Neuron (in vitro differentiated cells): ENCODE data around the gene TFAP2A.

Experiments used
- H2AFZ ChIP-seq: one replicate; pipeline ENCODE4 v1.6.1; 2013; ENCODE audit warnings: low read depth, mild to moderate bottlenecking, inconsistent platforms, low read length, moderate library complexity
- H3K27me3 ChIP-seq: one replicate; pipeline ENCODE4 v1.6.1; 2013; ENCODE audit warnings: low read length; ENCODE audit not compliant: insufficient read depth
- H3K36me3 ChIP-seq: one replicate; pipeline ENCODE4 v1.6.1; 2013; ENCODE audit warnings: low read length; ENCODE audit not compliant: insufficient read depth
- H3K4me1 ChIP-seq: one replicate; pipeline ENCODE4 v1.6.1; 2013; ENCODE audit warnings: low read length; ENCODE audit not compliant: insufficient read depth
- H3K4me3 ChIP-seq: 2 replicates; pipeline ENCODE4 v1.5.1; 2013; ENCODE audit warnings: mild to moderate bottlenecking, low read length, moderate library complexity
- H3K9me3 ChIP-seq: one replicate; pipeline ENCODE4 v1.6.1; 2013; ENCODE audit warnings: low read length

TFAP2A gene

GRCh38 chr6:10368861-10369260 lies 46.0 kb downstream of the TFAP2A start:
- no peaks in the 10 kb centered on the region for H3K9me3 ChIP-seq
- no peaks in the 10 kb centered on the region for H3K36me3 ChIP-seq
- H3K27me3 ChIP-seq, result no peaks in the 10 kb centered on the region
- H2AFZ ChIP-seq, result no peak overlapping the region
- H3K4me1 ChIP-seq, result no peaks in the 10 kb centered on the region
- H3K4me3 ChIP-seq, result no peak overlapping the region

DNA sequence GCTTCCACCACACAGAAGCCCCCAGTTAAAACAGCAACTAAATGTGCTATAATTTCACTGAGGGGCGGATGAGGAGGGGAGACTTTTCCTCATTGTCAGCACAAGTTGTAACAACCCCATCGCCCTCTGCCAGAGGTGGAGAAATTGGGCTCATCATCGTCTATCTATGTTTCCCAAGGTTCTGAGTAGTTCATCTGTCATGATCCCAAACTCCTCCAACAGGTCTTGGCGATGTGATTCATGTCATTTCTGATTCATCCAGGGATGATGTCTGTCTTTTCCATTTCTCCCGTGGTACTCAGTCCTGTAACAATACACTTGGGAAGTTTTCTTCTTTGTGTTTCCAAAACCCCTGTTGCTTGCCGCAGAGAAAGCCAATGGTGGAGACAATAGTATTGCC lies 51.0 kb downstream of the TFAP2A start:
- Histone ChIP-seq H3K4me1 (no peaks in the 10 kb centered on the region), H3K4me3 (no peak overlapping the region), H3K9me3 (no peaks in the 10 kb centered on the region), H3K27me3 (no peaks in the 10 kb centered on the region), H2AFZ (no peak overlapping the region), H3K36me3 (no peaks in the 10 kb centered on the region)

DNA sequence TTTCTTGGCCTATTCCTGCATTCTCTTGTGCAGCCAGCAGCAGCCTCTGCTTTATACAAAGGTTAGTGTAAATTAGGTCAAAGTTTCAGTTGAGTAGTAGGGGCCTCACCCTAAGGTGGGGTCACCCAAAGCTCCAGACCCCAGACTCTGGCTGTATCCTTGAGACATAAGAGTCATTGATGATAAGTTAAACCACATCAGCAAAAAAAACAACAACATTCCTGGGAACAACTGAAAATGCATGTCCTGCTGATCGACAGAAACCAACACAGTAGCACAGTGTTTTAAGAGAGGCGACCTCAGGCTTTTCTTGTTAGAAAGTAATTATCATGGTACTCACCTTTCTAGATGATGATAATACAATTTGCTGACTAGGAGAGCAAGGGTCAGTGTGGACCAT lies 52.6 kb downstream of the TFAP2A start:
- H3K36me3 ChIP-seq, result no peaks in the 10 kb centered on the region
- H2AFZ ChIP-seq, result no peak overlapping the region
- H3K9me3 ChIP-seq, result no peaks in the 10 kb centered on the region
- no peaks in the 10 kb centered on the region for H3K4me1 ChIP-seq
- H3K4me3 ChIP-seq, result no peak overlapping the region
- H3K27me3 ChIP-seq, result no peaks in the 10 kb centered on the region

- H3K4me1 ChIP-seq, result no peaks in the 10 kb centered on the region
- H3K9me3 ChIP-seq, result no peaks in the 10 kb centered on the region
- no peak overlapping the region for H2AFZ ChIP-seq
- no peaks in the 10 kb centered on the region for H3K36me3 ChIP-seq
- H3K27me3 ChIP-seq, result no peaks in the 10 kb centered on the region
- H3K4me3 ChIP-seq, result no peak overlapping the region
These were observed 53.4 kb downstream of the TFAP2A start for GRCh38 chr6:10361428-10361827.

DNA sequence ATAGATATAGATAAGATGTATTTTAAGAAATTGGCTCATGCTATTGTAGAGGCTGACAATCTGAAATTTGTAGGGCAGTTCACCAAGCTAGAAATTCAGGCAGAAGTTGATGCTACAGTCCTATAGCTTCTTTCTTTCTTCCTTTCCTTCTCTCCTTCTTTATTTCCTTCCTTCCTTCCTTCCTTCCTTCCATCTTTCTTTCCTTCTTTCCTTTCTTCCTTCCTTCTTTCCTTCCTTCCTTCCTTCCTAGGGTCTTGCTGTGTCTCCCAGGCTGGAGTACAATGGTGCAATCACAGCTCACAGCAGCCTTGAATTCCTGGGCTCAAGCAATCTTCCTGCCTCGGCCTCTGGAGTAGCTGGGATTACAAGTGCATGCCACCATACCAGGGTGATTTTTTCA lies 55.3 kb downstream of the TFAP2A start:
- H3K4me1 ChIP-seq, result no peaks in the 10 kb centered on the region
- no peaks in the 10 kb centered on the region for H3K27me3 ChIP-seq
- no peak overlapping the region for H2AFZ ChIP-seq
- no peak overlapping the region for H3K4me3 ChIP-seq
- H3K9me3 ChIP-seq, result no peaks in the 10 kb centered on the region
- H3K36me3 ChIP-seq, result no peaks in the 10 kb centered on the region

GRCh38 chr6:10355115-10355702 lies 59.7 kb downstream of the TFAP2A start:
- Histone ChIP-seq H3K9me3 (no peaks in the 10 kb centered on the region), H2AFZ (no peak overlapping the region), H3K36me3 (no peaks in the 10 kb centered on the region), H3K4me3 (no peak overlapping the region), H3K4me1 (no peaks in the 10 kb centered on the region), H3K27me3 (no peaks in the 10 kb centered on the region)

DNA sequence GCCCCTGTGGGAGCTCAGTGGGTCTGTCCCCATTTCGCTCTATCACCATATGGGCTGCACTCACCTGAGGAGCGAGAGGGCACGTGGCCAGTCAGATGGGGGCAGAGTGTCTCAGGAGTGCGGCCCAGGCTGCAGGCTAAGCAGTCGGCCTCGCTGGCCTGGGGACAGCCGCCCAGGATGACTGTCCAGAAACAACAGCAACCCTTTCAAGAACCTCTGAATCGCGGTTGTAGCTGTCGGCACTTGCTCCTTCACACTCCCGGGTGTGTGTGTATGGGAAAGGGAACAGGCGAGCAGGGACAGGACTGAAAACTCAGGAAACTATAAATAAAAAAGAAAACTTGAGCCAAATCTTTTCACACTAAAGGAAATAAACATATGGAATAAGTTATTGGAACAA lies 63.1 kb downstream of the TFAP2A start:
- Histone ChIP-seq H3K36me3 (no peaks in the 10 kb centered on the region), H3K9me3 (no peaks in the 10 kb centered on the region), H3K4me3 (no peak overlapping the region), H3K4me1 (no peaks in the 10 kb centered on the region), H2AFZ (no peak overlapping the region), H3K27me3 (no peaks in the 10 kb centered on the region)

DNA sequence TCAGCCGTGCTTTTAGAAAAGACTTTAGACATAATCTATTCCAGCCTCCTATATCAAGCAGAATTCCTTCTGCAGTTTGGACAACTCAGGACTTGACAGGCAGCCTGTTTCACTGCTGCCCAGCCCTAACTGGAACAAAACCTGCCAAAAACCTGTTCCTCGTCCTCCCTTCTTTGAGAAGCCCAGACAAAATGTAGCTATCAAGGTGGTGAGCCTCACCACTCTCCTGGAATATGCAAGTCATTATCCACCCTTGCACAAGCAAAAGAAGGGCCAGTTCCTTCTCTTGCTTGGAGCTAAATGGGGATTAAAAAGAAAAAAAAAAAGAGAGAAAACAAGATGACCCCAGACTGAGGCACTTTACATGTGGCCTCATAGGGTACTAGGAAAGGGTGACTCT lies 64.2 kb downstream of the TFAP2A start:
- Histone ChIP-seq H3K4me1 (no peaks in the 10 kb centered on the region), H3K27me3 (no peaks in the 10 kb centered on the region), H2AFZ (no peak overlapping the region), H3K36me3 (no peaks in the 10 kb centered on the region), H3K4me3 (no peak overlapping the region), H3K9me3 (no peaks in the 10 kb centered on the region)

DNA sequence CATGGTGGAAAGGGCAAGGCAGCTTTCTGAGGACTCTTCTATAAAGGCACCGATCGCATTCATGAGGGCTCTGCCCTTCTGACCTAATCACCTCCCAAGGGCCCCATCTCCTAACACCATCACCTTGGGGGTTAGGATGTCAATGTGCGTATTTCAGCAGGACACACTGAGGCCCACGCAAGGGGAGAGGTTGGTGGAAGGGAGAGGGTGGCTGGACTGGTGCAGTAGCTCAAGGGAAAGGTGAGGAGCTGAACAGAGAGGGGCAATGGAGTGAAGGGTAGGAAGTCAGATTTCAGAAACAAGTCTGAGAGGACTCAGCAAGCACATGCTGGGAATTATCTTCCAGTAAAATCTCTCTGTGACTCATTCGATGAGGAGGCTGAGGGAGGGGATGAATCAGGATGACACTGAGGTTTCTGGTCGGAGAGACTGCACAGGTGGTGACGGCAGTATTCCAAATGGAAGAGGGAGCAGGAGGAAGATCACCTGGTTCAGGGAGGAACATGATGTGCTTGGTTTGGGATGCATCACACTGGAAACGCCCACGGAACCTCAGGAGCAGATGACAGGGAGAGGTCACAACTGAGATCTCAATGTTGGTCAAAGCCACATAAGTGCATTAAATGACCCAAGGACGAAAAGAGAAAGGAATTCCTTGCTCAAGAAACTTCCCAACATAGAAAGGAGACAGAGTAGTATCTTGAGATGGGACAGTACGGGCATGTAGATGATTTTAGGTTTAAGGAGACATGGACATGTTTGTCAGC lies 67.1 kb downstream of the TFAP2A start:
- H3K4me1 ChIP-seq, result no peaks in the 10 kb centered on the region
- no peaks in the 10 kb centered on the region for H3K27me3 ChIP-seq
- H2AFZ ChIP-seq, result no peak overlapping the region
- no peak overlapping the region for H3K4me3 ChIP-seq
- H3K9me3 ChIP-seq, result no peaks in the 10 kb centered on the region
- no peaks in the 10 kb centered on the region for H3K36me3 ChIP-seq
